GM12801 (cell line): Measurements from ENCODE around the gene DNAJB1.

Experiments used
- CTCF ChIP-seq: IDR thresholded peaks from one replicate; pipeline ENCODE4 v1.5.1; 2011; ENCODE audit warnings: control low read depth; ENCODE audit not compliant: insufficient read length; ENCODE audit errors: extremely low read depth

Gene DNAJB1

GRCh38 chr19:14497228-14497921 lies 20.8 kb downstream of the DNAJB1 start:
- TF ChIP-seq CTCF, result no peak

- no peak for TF ChIP-seq CTCF
Observed at GRCh38 chr19:14496834-14497227, 21.4 kb downstream of the DNAJB1 start.

- TF ChIP-seq CTCF, result no peak
Observed at GRCh38 chr19:14496029-14496833, 22.0 kb downstream of the DNAJB1 start, which contains the start of gene GIPC1. TSS of gene GIPC1 (minus strand) at chr19:14496127. CDS start at chr19:14482976, 13,151 bp downstream.

- no peak for TF ChIP-seq CTCF
Observed at GRCh38 chr19:14495672-14496028, 22.5 kb downstream of the DNAJB1 start.

GRCh38 chr19:14494910-14495671 lies 23.1 kb downstream of the DNAJB1 start:
- TF ChIP-seq CTCF, result no peak

- TF ChIP-seq CTCF, result no peak
Observed at GRCh38 chr19:14494411-14494810, 23.8 kb downstream of the DNAJB1 start.

- no peak for TF ChIP-seq CTCF
Observed at GRCh38 chr19:14492756-14493337, 25.4 kb downstream of the DNAJB1 start.
